NK-92 (cell line): ENCODE results near the gene ABCE1.

Experiments
- DNase-seq: peaks from one replicate; lab custom pipeline; 2025; ENCODE audit not compliant: unreplicated experiment; lab: John Stamatoyannopoulos, UW

ABCE1 gene

GRCh38 chr4:145176641-145177432 lies 78.7 kb downstream of the ABCE1 start:
- no peak for DNase-seq

GRCh38 chr4:145177511-145177905 lies 79.4 kb downstream of the ABCE1 start:
- DNase-seq, result no peak

- no peak for DNase-seq
Observed at GRCh38 chr4:145177906-145178538, 79.9 kb downstream of the ABCE1 start.

- DNase-seq, result no peak
Observed at GRCh38 chr4:145178740-145179280, 80.7 kb downstream of the ABCE1 start.
